ENCODE data around the gene VAT1L.

DNA sequence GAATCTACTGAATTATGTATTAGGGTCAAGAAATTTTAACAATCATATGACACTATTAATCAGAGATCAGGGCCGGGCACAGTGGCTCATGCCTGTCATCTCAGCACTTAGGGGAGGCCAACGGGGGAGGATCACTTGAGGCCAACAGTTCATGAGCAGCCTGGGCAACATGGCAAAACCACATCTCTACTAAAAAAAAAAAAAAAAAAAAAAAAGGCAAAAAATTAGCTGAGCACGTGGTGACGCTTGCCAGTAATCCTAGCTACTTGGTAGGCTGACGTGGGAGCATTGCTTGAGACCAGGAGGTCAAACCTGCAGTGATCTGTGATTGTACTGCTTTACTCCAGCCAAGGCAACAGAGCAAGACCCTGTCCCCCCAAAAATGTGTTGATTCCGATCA is 181.5 kb downstream of the VAT1L start:
- TF ChIP-seq, protein P1, sequence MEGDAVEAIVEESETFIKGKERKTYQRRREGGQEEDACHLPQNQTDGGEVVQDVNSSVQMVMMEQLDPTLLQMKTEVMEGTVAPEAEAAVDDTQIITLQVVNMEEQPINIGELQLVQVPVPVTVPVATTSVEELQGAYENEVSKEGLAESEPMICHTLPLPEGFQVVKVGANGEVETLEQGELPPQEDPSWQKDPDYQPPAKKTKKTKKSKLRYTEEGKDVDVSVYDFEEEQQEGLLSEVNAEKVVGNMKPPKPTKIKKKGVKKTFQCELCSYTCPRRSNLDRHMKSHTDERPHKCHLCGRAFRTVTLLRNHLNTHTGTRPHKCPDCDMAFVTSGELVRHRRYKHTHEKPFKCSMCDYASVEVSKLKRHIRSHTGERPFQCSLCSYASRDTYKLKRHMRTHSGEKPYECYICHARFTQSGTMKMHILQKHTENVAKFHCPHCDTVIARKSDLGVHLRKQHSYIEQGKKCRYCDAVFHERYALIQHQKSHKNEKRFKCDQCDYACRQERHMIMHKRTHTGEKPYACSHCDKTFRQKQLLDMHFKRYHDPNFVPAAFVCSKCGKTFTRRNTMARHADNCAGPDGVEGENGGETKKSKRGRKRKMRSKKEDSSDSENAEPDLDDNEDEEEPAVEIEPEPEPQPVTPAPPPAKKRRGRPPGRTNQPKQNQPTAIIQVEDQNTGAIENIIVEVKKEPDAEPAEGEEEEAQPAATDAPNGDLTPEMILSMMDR (IDR thresholded peaks at IDR 0.05): no peak
- no peak for TF ChIP-seq POLR2A (IDR thresholded peaks at IDR 0.05)

Measured in Peyer's patch (tissue), 4 donors.